UCSD-AML1 (cell line): ENCODE data around the gene NPIPB2.
"Not testable (repeated sequence)": the region's sequence is repeated elsewhere in the genome, so short reads cannot be mapped to it uniquely, and the experiment has no call there.

Experiments used
- DNase-seq: peaks from one replicate; lab custom pipeline; 2025; ENCODE audit not compliant: unreplicated experiment; lab: John Stamatoyannopoulos, UW

Gene NPIPB2

DNA sequence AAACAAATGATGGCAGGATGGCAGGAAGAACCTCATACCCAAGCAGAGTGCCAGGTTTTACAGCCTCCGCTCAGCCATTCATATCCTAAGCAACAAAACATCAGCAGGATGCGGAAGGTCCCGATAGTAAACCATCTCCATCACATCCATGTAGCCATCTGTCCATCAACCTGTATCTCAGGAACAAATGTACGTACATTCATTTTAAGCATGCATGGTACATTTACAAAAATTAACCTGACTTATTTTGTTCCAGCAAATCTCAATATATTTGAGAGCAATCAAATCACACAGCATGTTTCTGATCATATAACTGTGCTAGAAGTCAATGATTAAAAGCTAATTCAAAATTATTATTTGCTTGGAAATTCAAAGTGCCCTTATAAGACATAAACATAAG lies at the start of gene NPIPB2:
Gene NPIPB2 (minus strand): TSS at position 101 of the 400 bp plus-strand sequence. CDS start 0 bp downstream, at position 101.
- not testable (repeated sequence) for DNase-seq

DNA sequence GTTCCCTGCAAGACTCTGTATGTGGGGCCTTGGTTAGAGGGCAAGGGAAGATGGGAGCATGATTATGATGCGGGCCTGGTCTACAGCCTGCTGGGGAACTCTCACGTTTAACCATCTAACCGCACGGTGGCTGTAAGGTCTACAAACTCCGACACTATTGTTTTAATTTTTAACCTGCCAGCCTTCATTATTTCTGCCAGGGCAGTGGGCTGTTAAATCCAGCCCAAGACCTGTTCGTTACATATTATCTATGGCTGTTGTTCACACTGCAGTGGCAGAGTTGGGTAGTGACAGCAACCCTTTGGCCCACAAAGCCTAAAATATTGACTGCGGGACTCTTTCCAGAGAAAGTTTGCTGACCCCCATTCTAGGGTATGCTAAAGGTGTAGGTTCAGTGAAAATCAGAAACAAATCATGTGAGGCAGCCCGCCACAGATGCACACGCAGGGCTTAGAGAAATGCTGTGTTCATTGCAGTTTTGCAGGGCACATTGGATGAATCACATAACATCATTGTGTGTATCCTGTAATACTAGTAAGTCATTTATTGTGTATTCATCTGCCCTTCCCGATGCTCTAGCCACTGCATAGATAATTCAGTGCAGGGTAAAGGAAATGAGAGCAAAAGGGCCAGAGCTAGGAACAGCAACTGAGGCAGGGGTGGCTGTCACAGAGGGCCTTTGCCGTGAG lies 49.0 kb upstream of the NPIPB2 start:
- DNase-seq = no peak

DNA sequence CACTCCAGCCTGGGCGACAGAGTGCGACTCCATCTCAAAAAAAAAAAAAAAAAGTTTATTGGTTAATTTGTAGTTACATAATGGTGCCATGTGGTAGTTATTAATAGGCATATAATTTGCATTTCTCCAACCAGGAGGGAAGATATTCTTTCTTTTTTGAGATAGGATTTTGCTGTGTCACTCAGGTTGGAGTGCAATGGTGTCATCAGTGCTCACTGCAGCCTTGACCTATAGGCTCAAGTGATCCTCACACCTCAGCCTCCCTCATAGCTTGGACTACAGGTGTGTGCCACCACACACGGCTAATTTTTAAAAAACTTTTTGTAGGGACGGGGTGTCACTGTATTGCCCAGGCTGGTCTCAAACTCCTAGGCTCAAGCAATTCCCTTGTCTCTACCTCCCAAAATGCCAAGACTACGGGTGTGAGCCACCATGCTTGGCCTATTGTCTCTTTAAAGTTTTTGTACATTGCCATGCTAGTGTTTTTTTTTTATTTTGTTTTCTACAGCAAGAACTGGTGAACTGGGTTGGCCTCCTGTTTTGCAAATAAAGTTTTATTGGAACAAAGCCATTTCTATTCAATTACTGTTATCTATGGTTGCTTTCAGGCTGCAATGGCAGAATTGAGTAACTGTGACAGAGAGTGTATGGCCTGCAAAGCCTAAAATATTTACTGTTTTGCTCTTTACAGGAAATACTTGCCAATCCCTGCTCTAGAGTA lies 46.6 kb upstream of the NPIPB2 start:
- no peak for DNase-seq

DNA sequence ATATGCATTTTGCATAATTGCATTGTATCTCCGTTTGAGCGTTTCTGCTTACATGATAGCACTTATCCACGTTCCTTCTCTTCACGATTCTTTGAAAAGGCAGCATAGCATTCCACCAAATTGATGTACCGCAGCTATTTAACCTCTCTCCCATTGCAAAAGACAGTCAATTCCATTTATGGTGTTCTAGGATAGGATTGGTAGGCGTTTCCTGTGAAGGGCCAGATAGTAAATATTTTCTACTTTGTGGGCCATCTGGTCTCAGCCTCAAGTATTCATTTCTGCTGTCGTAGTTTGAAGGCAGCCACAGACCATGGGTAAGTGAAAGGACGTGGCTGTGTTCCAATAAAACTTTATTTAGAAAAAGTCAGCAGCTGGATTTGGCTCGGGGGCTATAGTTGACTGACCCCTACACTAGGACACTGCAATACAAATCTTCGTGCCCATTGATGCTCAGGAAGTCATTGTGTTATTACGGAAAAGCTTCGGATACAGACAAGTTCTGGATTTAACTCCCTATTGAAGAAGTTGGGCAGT lies 44.7 kb upstream of the NPIPB2 start:
- DNase-seq = no peak

DNA sequence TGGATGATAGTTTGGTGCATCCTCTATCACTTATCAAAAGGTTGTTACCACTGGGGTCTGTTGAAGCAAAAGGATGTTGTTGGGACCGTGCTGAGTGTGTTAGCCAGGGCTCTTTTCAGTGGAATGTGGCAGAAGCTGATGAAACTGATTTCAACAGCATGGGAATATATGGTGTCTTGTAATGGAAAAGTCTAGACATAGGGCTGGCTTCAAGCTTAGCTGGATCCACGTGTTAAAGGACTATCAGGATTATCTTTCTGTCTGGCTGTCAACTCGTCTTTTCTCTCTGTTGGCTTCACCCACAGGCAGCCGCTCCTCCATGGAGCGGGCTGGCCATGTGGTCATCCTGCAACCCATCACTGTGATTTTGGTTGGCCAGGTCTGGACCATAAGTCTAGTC lies 43.4 kb upstream of the NPIPB2 start:
- DNase-seq = no peak

DNA sequence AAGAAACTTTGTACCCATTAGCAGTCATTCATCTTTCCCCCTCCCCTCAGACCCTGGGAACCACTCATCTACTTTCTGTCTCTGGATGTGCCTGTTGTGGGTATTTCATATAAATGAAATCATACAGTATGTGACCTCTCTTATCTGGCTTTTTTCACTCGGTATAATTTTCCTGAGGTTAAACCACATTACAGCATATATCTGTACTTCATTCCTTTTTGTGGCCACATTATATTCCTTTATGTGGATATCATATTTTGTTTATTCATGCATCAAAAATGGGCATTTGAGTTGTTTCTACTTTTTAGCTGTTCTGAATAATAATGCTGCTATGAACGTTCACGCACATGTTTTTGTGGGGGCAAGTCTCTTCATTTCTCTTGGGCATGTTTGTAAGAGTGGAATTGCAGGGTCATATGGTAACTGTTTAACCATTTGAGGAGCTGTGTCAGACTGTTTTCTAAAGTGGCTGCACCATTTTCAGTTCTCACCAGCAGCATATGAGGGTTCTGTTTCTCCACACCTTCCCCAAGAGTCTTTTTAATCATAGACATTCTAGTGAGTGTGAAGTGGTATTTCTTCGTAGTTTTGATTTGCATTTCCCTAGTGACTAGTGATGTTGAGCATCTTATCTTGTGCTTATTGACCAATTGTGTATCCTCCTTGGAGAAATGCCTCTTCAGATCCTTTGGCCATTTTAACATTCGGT lies 38.4 kb upstream of the NPIPB2 start:
- no peak for DNase-seq

DNA sequence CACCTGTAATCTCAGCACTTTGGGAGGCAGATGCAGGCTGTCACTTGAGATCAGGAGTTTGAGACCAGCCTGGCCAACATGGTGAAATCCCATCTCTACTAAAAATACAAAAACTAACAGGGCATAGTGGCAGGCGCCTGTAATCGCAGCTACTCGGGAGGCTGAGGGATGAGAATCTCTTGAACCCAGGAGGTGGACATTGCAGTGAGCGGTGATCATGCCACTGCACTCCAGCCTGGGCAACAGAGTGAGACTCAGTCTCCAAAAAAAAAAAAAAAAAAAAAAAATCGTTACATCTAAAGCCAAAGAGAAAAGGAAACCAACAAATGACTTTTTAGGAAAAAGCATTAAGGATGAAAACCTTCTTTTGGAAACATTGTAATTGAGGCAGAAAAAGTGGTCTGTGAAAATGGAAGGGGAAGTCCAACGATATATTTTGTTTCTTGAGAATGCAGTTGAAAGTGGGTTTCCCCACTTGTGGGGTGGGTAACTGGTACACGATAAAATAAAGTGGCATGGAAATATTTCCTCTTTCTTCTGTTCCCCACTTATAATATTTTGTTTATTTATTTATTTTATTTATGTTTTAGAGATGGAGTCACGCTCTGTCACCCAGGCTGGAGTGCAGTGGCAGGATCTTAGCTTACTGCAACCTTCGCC lies 37.3 kb upstream of the NPIPB2 start:
- no peak for DNase-seq

DNA sequence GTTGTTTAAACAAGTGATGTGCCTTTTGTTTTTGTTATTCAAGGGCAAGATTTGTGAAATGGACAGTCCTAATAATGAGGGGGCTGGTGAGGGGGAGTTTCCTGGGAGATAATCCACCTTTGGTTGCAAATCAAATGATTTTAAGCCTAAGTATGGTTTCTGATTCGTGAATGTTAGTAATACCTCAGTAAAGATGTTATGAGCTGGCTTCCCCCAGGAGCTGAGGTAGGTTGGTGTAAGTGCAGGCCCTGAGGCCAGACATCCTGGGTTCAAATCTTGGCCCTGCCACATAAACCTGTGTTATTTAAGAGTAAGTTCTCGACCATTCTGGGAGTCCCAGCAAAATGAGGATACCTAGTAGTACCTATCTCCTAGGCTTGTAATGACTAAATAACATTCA lies 36.2 kb upstream of the NPIPB2 start:
- DNase-seq = no peak

DNA sequence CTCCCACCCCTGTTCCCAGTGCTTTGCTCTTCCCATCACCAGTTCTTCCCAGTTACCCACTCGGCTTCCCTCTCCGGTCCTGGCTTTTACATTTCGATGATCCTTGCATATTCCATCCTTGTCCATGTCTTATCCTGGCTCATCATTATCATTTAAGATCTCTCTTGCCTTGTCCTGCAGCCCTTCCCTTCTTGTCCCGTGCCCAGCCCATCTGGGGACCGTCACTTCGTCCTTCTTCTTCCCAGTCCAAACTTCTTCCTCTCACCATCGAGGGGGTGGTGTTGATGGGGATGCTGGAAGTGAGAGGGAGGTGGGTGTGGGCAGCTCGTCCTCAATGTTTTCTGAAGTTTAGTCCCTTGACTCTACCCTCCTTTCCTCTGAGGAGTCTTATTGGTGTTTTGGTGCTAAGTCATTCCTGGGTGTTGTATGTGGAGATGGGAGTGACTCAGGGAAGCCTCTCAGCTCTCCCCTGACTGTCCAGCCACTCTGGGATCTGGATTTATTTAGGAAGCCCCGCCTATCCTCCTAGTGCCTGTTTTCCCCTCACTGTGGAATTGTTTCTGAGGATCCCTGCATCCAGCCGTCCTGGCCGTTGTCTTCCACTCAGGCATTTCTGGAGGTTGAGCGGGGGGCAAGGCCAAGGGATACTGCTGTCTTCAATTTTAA lies 35.7 kb upstream of the NPIPB2 start:
- DNase-seq = no peak

DNA sequence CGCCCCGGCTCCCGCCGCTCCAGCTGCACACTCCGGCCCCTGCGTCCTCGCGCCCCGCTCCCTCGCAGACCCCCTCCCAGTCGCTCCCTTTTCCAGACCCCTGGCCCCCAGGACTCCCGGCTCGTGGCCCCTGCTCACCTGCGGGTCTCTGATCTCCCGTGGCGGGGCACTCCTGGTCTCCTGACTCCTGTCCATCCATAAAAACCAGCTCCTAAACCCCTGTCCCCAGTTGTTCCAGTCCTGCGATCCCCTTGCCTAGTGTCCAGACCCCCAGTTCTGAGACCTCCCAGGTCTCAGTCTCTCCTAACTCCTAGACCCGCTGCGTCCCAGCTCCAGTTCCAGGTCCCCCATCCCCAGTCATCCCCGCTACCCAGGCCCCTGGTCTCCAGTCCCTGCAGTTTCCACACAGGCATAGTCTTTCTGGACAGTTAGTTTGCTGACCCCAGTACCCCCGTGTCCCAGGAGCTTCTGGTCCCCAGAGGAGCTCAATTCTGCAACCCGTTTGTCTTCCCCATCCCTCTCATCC lies 35.1 kb upstream of the NPIPB2 start:
- no peak for DNase-seq

DNA sequence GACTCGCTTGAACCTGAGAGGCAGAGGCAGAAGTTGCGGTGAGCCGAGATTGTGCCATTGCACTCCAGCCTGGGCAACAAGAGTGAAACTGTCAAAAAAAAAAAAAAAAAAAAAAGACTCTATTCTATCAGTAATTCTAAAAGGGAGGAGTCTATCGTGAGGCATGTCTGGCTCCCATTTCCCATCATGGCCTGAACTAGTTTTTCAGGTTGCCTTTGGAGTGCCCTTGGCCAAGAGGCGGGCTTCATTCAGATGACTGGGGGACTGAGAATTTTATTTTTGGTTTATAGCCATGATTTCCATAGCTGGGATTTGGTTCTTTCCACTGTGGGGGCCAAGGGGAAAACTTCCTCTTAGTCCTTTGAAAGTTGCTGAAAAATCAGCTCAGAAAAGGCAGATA lies 31.2 kb upstream of the NPIPB2 start:
- no peak for DNase-seq

DNA sequence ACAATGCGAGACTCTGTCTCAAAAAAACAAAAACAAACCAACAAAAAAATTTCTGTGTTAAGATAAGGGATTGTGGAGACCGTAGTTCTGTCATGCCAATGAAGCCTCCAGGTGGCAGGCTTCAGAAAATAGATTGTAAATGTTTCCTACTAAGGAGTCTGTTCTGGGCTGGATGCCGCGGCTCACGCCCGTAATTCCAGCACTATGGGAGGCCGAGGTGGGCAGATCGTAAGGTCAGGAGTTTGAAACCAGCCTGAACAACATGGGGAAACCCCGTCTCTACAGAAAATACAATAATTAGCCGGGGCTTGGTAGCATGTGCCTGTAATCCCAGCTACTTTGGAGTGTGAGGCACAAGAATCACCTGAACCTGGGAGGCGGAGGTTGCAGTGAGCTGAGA lies 30.3 kb upstream of the NPIPB2 start:
- no peak for DNase-seq

DNA sequence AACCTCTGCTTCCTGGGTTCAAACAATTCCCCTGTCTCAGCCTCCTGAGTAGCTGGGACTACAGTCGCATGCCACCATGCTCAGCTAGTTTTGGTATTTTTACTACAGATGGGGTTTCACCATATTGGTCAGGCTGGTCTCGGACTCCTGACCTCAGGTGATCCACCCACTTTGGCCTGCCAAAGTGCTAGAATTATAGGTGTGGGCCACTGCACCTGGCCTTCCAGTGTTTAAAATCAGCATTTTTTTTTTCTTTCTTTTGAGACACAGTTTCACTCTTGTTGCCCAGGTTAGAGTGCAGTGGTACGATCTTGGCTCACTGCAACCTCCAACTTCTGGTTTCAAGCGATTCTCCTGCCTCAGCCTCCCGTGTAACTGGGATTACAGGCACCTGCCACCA lies 28.4 kb upstream of the NPIPB2 start:
- DNase-seq = not testable (repeated sequence)

DNA sequence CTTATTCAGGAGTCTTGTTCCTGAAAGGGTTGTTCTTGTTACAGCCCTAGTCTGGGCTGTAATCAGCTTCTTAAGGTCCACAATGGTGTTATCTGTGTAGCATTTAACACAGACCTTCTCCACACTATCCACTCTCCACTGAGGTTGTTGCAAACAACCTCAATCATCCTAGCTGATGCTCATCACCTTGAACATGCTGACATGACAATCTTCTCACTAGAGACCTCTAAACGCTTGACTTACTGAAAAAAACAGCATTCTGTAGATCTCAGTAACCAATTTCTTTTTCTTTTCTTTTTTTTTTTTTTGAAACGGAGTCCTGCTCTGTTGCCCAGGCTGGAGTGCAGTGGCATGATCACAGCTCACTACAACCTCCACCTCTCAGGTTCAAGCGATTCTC lies 26.7 kb upstream of the NPIPB2 start:
- DNase-seq = no peak

DNA sequence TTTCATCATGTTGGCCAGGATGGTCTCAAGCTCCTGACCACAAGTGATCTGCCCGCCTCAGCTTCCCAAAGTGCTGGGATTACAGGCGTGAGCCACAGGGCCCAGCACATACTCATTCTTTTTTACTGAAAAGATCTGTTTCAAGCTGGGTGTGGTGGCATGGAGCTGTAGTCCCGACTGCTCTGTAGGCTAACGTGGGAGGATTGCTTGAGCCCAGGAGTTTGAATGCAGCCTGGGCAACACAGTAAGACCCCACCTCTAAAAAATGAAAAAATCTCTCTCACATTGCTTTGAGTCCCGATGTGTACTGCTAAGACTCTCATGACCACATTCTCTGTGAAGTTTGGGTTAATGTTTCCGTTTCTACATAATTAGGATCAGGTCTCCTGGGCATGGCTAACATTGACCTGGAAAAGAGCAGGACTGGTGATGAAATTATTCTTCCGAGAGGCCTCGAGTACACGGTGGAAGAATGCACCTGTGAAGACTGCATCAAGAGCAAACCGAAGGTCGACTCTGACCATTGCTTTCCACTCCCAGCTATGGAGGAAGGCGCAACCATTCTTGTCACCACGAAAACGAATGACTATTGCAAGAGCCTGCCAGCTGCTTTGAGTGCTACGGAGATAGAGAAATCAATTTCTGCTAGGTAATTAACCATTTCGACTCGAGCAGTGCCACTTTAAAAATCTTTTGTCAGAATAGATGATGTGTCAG lies 25.5 kb upstream of the NPIPB2 start:
- DNase-seq = no peak

DNA sequence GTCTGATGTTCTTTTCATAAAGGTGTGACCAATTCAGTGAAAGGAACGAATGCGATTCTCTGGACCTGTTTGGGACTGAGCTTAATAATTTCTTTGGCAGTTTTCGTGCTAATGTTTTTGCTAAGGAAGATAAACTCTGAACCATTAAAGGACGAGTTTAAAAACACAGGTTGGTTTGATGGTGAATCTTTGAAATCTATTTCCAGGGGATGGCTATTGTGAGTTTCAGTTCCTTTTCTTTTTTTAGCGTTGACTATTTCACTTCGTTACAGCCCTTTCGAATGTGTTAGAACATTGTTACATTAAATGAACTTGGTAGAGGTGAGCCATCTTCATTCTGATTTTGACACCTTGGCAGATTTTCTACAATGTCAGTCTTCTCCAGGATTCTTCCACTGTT lies 24.3 kb upstream of the NPIPB2 start:
- DNase-seq = no peak

DNA sequence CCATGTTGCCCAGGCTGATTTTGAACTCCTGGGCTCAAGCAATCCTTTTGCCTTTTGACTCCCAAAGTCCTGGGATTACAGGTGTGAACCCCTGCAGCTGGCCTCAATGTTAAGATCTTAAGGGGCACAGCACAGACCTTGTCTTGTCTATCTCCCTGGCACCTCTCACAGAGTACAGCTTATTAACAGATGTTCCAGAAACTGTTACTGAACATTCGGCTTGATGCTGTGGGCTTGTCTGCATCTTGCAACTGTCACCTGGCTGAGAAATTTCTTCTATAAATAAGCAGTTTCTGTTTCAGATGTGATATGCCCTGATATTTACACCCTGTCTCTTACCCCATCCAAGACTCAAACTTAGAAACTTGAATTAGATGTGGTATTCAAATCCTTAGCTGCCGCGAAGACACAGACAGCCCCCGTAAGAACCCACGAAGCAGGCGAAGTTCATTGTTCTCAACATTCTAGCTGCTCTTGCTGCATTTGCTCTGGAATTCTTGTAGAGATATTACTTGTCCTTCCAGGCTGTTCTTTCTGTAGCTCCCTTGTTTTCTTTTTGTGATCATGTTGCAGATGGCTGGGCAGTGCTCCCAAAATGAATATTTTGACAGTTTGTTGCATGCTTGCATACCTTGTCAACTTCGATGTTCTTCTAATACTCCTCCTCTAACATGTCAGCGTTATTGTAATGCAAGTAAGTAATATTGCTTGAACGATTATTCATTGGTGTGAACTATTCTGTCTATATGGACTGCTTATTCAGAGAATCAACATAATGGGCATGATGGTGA lies 23.1 kb upstream of the NPIPB2 start, which contains the start of gene TNFRSF17:
Gene TNFRSF17 (plus strand): TSS at position 450 of the 791 bp plus-strand sequence. CDS start 115 bp downstream, at position 565.
- no peak for DNase-seq

DNA sequence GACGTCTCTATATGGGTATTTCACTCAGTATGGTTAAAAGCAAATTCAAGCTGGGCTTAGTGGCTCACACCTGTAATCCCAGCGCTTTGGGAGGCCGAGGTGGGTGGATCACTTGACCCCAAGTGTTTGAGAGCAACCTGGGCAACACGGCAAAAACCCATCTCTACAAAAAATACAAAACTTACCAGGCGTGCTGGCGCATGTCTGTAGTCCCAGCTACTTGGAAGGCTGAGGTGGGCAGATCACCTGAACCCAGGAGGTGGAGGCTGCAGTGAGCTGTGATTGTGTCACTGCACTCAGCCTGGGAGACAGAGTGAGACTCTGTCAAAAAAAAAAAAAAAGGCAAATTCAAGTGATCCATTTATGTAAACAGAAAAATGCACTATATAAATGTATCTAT lies 21.9 kb upstream of the NPIPB2 start:
- DNase-seq = no peak

DNA sequence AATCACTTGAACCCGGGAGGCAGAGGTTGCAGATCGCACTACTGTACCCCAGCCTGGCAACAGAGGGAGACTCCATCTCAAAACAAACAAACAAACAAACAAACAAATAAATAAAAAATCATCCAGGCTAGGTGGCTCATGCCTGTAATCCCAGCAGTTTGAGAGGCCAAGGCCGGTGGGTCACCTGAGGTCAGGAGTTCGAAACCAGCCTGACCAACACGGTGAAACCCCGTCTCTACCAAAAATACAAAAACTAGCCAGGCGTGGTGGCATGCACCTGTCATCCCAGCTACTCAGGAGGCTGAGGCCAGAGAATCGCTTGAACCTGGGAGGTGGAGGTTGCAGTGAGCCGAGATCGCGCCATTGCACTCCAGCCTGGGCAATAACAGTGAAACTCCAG lies 21.1 kb upstream of the NPIPB2 start:
- not testable (repeated sequence) for DNase-seq
